SK-N-SH (cell line): Measurements from ENCODE around the gene SEL1L2.

Source experiments
- ELF1 ChIP-seq: IDR thresholded peaks from 2 replicates; pipeline ENCODE4 v1.4.0; 2012
- GATA2 ChIP-seq: sonication (generic); formaldehyde crosslinking; IDR thresholded peaks from 2 replicates; pipeline ENCODE4 v1.5.0; 2020; ENCODE audit warnings: mild to moderate bottlenecking, missing genetic modification reagents
- POLR2AphosphoS5 ChIP-seq: IDR thresholded peaks from 2 replicates; pipeline ENCODE4 v1.6.1; 2012; ENCODE audit warnings: low read depth, low read length
- RFX5 ChIP-seq: IDR thresholded peaks from 2 replicates; pipeline ENCODE4 v1.6.1; 2012; ENCODE audit warnings: mild to moderate bottlenecking, improper control_type of control experiment, low read length
- SIN3A ChIP-seq: IDR thresholded peaks from 2 replicates; pipeline ENCODE4 v1.6.1; 2012; ENCODE audit warnings: low read depth, mild to moderate bottlenecking, low read length, moderate library complexity, borderline replicate concordance
- TAF1 ChIP-seq: IDR thresholded peaks from 2 replicates; pipeline ENCODE4 v1.6.1; 2012; ENCODE audit warnings: low read depth, mild to moderate bottlenecking, low read length, moderate library complexity, borderline replicate concordance
- TCF12 ChIP-seq: IDR thresholded peaks from 2 replicates; pipeline ENCODE4 v1.4.0; 2012
- YY1 ChIP-seq: IDR thresholded peaks from 2 replicates; pipeline ENCODE4 v1.4.0; 2012; ENCODE audit warnings: low read depth, mild to moderate bottlenecking
- TF ChIP-seq, protein P1 (sequence below): fragments of 200-600 bp; sonication (generic); IDR thresholded peaks from 2 replicates; pipeline ENCODE4 v1.6.1; 2017; ENCODE audit warnings: antibody characterized with exemption, mild to moderate bottlenecking, moderate library complexity
- TF ChIP-seq, protein P2 (sequence below): IDR thresholded peaks from 2 replicates; pipeline ENCODE4 v1.6.1; 2012; ENCODE audit warnings: mild to moderate bottlenecking, low read depth, low read length, moderate library complexity
- TF ChIP-seq, protein P3 (sequence below): IDR thresholded peaks from 2 replicates; pipeline ENCODE4 v1.4.0; 2012; ENCODE audit warnings: low read depth
- TF ChIP-seq, protein P4 (sequence below): fragments of 150-350 bp; IDR thresholded peaks from 2 replicates; pipeline ENCODE4 v1.6.1; 2017; ENCODE audit warnings: antibody characterized with exemption, low read length, low read depth, borderline replicate concordance
- TF ChIP-seq, protein P5 (sequence below): IDR thresholded peaks from 2 replicates; pipeline ENCODE4 v1.4.0; 2012; ENCODE audit warnings: low read depth, borderline replicate concordance
- TF ChIP-seq, protein P6 (sequence below): IDR thresholded peaks from 2 replicates; pipeline ENCODE4 v1.4.0; 2012; ENCODE audit warnings: low read depth, borderline replicate concordance

DNA sequence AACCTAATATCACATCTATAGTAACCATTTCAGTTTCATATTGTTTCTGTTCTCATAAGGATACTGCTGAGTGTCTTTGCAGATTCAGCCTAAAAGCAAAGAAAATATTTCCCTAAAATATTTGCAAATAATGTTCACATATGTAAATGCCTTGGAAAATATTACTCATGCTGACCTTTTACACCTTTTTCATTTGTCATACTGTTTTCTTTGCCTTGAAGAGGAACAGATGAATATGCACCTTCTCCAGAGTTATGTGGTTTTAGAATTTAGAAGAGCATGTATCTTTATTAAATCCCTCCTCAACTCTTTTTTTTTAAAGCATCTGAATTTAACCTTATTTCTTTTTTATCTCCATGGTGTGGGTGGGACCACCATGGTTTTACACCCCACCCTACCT, 173.1 kb downstream of the SEL1L2 start:
- TF ChIP-seq, protein P1, sequence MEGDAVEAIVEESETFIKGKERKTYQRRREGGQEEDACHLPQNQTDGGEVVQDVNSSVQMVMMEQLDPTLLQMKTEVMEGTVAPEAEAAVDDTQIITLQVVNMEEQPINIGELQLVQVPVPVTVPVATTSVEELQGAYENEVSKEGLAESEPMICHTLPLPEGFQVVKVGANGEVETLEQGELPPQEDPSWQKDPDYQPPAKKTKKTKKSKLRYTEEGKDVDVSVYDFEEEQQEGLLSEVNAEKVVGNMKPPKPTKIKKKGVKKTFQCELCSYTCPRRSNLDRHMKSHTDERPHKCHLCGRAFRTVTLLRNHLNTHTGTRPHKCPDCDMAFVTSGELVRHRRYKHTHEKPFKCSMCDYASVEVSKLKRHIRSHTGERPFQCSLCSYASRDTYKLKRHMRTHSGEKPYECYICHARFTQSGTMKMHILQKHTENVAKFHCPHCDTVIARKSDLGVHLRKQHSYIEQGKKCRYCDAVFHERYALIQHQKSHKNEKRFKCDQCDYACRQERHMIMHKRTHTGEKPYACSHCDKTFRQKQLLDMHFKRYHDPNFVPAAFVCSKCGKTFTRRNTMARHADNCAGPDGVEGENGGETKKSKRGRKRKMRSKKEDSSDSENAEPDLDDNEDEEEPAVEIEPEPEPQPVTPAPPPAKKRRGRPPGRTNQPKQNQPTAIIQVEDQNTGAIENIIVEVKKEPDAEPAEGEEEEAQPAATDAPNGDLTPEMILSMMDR = no peak
- TF ChIP-seq, protein P2, sequence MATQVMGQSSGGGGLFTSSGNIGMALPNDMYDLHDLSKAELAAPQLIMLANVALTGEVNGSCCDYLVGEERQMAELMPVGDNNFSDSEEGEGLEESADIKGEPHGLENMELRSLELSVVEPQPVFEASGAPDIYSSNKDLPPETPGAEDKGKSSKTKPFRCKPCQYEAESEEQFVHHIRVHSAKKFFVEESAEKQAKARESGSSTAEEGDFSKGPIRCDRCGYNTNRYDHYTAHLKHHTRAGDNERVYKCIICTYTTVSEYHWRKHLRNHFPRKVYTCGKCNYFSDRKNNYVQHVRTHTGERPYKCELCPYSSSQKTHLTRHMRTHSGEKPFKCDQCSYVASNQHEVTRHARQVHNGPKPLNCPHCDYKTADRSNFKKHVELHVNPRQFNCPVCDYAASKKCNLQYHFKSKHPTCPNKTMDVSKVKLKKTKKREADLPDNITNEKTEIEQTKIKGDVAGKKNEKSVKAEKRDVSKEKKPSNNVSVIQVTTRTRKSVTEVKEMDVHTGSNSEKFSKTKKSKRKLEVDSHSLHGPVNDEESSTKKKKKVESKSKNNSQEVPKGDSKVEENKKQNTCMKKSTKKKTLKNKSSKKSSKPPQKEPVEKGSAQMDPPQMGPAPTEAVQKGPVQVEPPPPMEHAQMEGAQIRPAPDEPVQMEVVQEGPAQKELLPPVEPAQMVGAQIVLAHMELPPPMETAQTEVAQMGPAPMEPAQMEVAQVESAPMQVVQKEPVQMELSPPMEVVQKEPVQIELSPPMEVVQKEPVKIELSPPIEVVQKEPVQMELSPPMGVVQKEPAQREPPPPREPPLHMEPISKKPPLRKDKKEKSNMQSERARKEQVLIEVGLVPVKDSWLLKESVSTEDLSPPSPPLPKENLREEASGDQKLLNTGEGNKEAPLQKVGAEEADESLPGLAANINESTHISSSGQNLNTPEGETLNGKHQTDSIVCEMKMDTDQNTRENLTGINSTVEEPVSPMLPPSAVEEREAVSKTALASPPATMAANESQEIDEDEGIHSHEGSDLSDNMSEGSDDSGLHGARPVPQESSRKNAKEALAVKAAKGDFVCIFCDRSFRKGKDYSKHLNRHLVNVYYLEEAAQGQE = no peak
- TF ChIP-seq GATA2 (CRISPR knock-in tag) = no peak
- TF ChIP-seq RFX5 = no peak
- TF ChIP-seq, protein P3, sequence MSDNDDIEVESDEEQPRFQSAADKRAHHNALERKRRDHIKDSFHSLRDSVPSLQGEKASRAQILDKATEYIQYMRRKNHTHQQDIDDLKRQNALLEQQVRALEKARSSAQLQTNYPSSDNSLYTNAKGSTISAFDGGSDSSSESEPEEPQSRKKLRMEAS = no peak
- TF ChIP-seq, protein P4, sequence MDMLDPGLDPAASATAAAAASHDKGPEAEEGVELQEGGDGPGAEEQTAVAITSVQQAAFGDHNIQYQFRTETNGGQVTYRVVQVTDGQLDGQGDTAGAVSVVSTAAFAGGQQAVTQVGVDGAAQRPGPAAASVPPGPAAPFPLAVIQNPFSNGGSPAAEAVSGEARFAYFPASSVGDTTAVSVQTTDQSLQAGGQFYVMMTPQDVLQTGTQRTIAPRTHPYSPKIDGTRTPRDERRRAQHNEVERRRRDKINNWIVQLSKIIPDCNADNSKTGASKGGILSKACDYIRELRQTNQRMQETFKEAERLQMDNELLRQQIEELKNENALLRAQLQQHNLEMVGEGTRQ = no peak
- no peak for TF ChIP-seq POLR2AphosphoS5
- no peak for TF ChIP-seq TCF12
- no peak for TF ChIP-seq YY1
- no peak for TF ChIP-seq TAF1
- TF ChIP-seq, protein P5, sequence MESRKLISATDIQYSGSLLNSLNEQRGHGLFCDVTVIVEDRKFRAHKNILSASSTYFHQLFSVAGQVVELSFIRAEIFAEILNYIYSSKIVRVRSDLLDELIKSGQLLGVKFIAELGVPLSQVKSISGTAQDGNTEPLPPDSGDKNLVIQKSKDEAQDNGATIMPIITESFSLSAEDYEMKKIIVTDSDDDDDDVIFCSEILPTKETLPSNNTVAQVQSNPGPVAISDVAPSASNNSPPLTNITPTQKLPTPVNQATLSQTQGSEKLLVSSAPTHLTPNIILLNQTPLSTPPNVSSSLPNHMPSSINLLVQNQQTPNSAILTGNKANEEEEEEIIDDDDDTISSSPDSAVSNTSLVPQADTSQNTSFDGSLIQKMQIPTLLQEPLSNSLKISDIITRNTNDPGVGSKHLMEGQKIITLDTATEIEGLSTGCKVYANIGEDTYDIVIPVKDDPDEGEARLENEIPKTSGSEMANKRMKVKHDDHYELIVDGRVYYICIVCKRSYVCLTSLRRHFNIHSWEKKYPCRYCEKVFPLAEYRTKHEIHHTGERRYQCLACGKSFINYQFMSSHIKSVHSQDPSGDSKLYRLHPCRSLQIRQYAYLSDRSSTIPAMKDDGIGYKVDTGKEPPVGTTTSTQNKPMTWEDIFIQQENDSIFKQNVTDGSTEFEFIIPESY = no peak
- no peak for TF ChIP-seq ELF1
- TF ChIP-seq, protein P6, sequence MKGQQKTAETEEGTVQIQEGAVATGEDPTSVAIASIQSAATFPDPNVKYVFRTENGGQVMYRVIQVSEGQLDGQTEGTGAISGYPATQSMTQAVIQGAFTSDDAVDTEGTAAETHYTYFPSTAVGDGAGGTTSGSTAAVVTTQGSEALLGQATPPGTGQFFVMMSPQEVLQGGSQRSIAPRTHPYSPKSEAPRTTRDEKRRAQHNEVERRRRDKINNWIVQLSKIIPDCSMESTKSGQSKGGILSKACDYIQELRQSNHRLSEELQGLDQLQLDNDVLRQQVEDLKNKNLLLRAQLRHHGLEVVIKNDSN = no peak
- TF ChIP-seq SIN3A = no peak
